HL-60 (cell line): ENCODE measurements around the gene IL15.

Source experiments
- GABPA ChIP-seq: IDR thresholded peaks from 2 replicates; pipeline ENCODE4 v1.6.1; 2012; ENCODE audit warnings: low read depth
- POLR2AphosphoS5 ChIP-seq: IDR thresholded peaks from 2 replicates; pipeline ENCODE4 v1.6.1; 2012; ENCODE audit warnings: low read depth
- SPI1 ChIP-seq: IDR thresholded peaks from 2 replicates; pipeline ENCODE4 v1.6.1; 2012; ENCODE audit warnings: low read depth, mild to moderate bottlenecking, borderline replicate concordance
- TF ChIP-seq, protein P1 (sequence below): IDR thresholded peaks from one replicate; pipeline ENCODE4 v1.5.1; 2011; ENCODE audit warnings: low read length, control low read depth, inconsistent platforms; ENCODE audit not compliant: insufficient read depth
- TF ChIP-seq, protein P2 (sequence below): IDR thresholded peaks from 2 replicates; pipeline ENCODE4 v1.6.1; 2012; ENCODE audit warnings: low read depth; ENCODE audit not compliant: insufficient replicate concordance

DNA sequence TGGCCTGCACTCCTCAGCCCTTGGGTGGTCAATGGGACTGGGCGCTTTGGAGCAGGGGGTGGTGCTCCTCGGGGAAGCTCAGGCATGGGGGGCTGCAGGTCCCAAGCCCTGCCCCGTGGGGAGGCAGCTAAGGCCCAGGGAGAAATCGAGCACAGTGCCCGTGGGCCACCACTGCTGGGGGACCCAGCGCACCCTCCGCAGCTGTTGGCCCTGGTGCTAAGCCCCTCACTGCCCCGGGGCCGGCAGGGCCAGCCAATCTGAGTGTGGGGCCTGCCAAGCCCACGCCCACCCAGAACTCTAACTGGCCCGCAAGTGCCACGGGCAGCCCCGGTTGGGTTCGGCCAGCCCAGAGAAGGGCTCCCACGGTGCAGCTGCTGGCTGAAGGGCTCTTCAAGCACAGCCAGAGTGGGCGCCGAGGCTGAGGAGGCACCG, 30.9 kb upstream of the IL15 start:
- no peak for TF ChIP-seq GABPA
- TF ChIP-seq, protein P1, sequence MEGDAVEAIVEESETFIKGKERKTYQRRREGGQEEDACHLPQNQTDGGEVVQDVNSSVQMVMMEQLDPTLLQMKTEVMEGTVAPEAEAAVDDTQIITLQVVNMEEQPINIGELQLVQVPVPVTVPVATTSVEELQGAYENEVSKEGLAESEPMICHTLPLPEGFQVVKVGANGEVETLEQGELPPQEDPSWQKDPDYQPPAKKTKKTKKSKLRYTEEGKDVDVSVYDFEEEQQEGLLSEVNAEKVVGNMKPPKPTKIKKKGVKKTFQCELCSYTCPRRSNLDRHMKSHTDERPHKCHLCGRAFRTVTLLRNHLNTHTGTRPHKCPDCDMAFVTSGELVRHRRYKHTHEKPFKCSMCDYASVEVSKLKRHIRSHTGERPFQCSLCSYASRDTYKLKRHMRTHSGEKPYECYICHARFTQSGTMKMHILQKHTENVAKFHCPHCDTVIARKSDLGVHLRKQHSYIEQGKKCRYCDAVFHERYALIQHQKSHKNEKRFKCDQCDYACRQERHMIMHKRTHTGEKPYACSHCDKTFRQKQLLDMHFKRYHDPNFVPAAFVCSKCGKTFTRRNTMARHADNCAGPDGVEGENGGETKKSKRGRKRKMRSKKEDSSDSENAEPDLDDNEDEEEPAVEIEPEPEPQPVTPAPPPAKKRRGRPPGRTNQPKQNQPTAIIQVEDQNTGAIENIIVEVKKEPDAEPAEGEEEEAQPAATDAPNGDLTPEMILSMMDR = no peak
- no peak for TF ChIP-seq POLR2AphosphoS5
- no peak for TF ChIP-seq SPI1
- TF ChIP-seq, protein P2, sequence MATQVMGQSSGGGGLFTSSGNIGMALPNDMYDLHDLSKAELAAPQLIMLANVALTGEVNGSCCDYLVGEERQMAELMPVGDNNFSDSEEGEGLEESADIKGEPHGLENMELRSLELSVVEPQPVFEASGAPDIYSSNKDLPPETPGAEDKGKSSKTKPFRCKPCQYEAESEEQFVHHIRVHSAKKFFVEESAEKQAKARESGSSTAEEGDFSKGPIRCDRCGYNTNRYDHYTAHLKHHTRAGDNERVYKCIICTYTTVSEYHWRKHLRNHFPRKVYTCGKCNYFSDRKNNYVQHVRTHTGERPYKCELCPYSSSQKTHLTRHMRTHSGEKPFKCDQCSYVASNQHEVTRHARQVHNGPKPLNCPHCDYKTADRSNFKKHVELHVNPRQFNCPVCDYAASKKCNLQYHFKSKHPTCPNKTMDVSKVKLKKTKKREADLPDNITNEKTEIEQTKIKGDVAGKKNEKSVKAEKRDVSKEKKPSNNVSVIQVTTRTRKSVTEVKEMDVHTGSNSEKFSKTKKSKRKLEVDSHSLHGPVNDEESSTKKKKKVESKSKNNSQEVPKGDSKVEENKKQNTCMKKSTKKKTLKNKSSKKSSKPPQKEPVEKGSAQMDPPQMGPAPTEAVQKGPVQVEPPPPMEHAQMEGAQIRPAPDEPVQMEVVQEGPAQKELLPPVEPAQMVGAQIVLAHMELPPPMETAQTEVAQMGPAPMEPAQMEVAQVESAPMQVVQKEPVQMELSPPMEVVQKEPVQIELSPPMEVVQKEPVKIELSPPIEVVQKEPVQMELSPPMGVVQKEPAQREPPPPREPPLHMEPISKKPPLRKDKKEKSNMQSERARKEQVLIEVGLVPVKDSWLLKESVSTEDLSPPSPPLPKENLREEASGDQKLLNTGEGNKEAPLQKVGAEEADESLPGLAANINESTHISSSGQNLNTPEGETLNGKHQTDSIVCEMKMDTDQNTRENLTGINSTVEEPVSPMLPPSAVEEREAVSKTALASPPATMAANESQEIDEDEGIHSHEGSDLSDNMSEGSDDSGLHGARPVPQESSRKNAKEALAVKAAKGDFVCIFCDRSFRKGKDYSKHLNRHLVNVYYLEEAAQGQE = no peak
